HepG2 (cell line): Measurements from ENCODE around the gene SPATA13. TPM values are rescaled to one million over a fixed set of nuclear protein-coding genes. Genes with fewer than 3 reads are reported as not detected.

Source experiments
- FOXA1 ChIP-seq, 2 experiments: fragments of 450-650 bp in 1 of 2; sonication (generic) in 1 of 2; formaldehyde crosslinking in 1 of 2; IDR thresholded peaks; 2 replicates each; pipeline versions ENCODE4 v1.4.0 to v1.6.1; 2016 to 2020; ENCODE audit warnings: missing genetic modification reagents in 1 of 2
- KAT7 ChIP-seq: IDR thresholded peaks from 2 replicates; pipeline ENCODE4 v1.6.1; 2018; ENCODE audit warnings: borderline replicate concordance, missing compliant biosample characterization
- KDM1A ChIP-seq: IDR thresholded peaks from 2 replicates; pipeline ENCODE4 v1.6.1; 2016; ENCODE audit warnings: missing compliant biosample characterization
- MED1 ChIP-seq: sonication (generic); formaldehyde crosslinking; IDR thresholded peaks from 2 replicates; pipeline ENCODE4 v1.4.0; 2020; ENCODE audit warnings: missing genetic modification reagents
- NR2C2 ChIP-seq: sonication (generic); formaldehyde crosslinking; IDR thresholded peaks from 2 replicates; pipeline ENCODE4 v1.4.0; 2020; ENCODE audit warnings: missing genetic modification reagents, mild to moderate bottlenecking, moderate library complexity, borderline replicate concordance
- NR2F1 ChIP-seq, 2 experiments: fragments of 450-650 bp in 1 of 2; formaldehyde crosslinking in 1 of 2; IDR thresholded peaks; 2 replicates each; pipeline versions ENCODE4 v1.5.0 to v1.6.1; 2016 to 2020; ENCODE audit warnings: mild to moderate bottlenecking in 1 of 2, missing compliant biosample characterization in 1 of 2, missing genetic modification reagents in 1 of 2, moderate library complexity in 1 of 2
- PHF20 ChIP-seq: sonication (generic); formaldehyde crosslinking; IDR thresholded peaks from 2 replicates; pipeline ENCODE4 v1.5.0; 2020; ENCODE audit warnings: mild to moderate bottlenecking, missing genetic modification reagents
- POLR2A ChIP-seq, 2 experiments: IDR thresholded peaks; 2 replicates each; pipeline ENCODE4 v1.6.1; 2011; ENCODE audit warnings: low read depth in 2 of 2, low read length in 2 of 2, mild to moderate bottlenecking in 1 of 2, moderate library complexity in 1 of 2; ENCODE audit not compliant: insufficient read depth in 1 of 2
- PTBP1 ChIP-seq: fragments of 200-400 bp; formaldehyde crosslinking; IDR thresholded peaks from 2 replicates; pipeline ENCODE4 v1.6.1; 2018; ENCODE audit warnings: low read length, low read depth; ENCODE audit not compliant: poor library complexity, severe bottlenecking
- SRSF9 ChIP-seq: fragments of 200-400 bp; formaldehyde crosslinking; IDR thresholded peaks from 2 replicates; pipeline ENCODE4 v1.6.1; 2018; ENCODE audit warnings: borderline replicate concordance, mild to moderate bottlenecking, low read depth, low read length; ENCODE audit not compliant: insufficient read depth, poor library complexity, severe bottlenecking
- YEATS2 ChIP-seq: sonication (generic); formaldehyde crosslinking; IDR thresholded peaks from 2 replicates; pipeline ENCODE4 v1.4.0; 2020; ENCODE audit warnings: missing genetic modification reagents, borderline replicate concordance
- ZFYVE20 ChIP-seq: sonication (generic); formaldehyde crosslinking; IDR thresholded peaks from 2 replicates; pipeline ENCODE4 v1.8.0; 2023; ENCODE audit warnings: low read depth, mild to moderate bottlenecking, moderate library complexity, missing genetic modification reagents, borderline replicate concordance
- ZMYM4 ChIP-seq: sonication (generic); formaldehyde crosslinking; IDR thresholded peaks from 2 replicates; pipeline ENCODE4 v1.8.1; 2023; ENCODE audit warnings: mild to moderate bottlenecking, missing genetic modification reagents
- ZNF263 ChIP-seq: sonication (generic); formaldehyde crosslinking; IDR thresholded peaks from 2 replicates; pipeline ENCODE4 v1.4.0; 2020; ENCODE audit warnings: missing genetic modification reagents
- ZNF556 ChIP-seq: sonication (generic); formaldehyde crosslinking; IDR thresholded peaks from 2 replicates; pipeline ENCODE4 v1.4.0; 2020; ENCODE audit warnings: mild to moderate bottlenecking, missing genetic modification reagents, borderline replicate concordance
- ZNF572 ChIP-seq: sonication (generic); formaldehyde crosslinking; IDR thresholded peaks from 2 replicates; pipeline ENCODE4 v1.5.1; 2020; ENCODE audit warnings: mild to moderate bottlenecking, missing genetic modification reagents
- ZNF670 ChIP-seq: sonication (generic); formaldehyde crosslinking; IDR thresholded peaks from 2 replicates; pipeline ENCODE4 v1.8.0; 2022; ENCODE audit warnings: mild to moderate bottlenecking, missing genetic modification reagents, borderline replicate concordance
- ZNF7 ChIP-seq: IDR thresholded peaks from 2 replicates; pipeline ENCODE4 v1.6.1; 2016; ENCODE audit warnings: missing biosample characterization, missing genetic modification reagents
- ZNF713 ChIP-seq: sonication (generic); formaldehyde crosslinking; IDR thresholded peaks from 2 replicates; pipeline ENCODE4 v1.4.0; 2020; ENCODE audit warnings: mild to moderate bottlenecking, missing genetic modification reagents
- ZNF761 ChIP-seq: sonication (generic); formaldehyde crosslinking; conservative IDR thresholded peaks from 2 replicates; pipeline ENCODE4 v1.4.0; 2020; ENCODE audit warnings: mild to moderate bottlenecking, missing genetic modification reagents
- ZNF883 ChIP-seq: sonication (generic); formaldehyde crosslinking; IDR thresholded peaks from 2 replicates; pipeline ENCODE4 v1.5.1; 2020; ENCODE audit warnings: mild to moderate bottlenecking, missing genetic modification reagents; ENCODE audit errors: not compliant biosample characterization
- polyA plus RNA-seq, 8 experiments: library from polyadenylated mRNA; depleted of rRNA in 3 of 8; stranded (reverse) in 7 of 8; unstranded in 1 of 8; fragments of >200 nt; fragmentation: Illumina TruSeq in 4 of 8; extraction: Trizol in 4 of 8; gene quantifications; 2 replicates each; pipeline versions ENCODE4 v1.2.1 to v1.2.3, GENCODE V29; 2011 to 2016; ENCODE audit warnings: low read depth in 4 of 8, missing spikeins in 1 of 8, mixed read lengths in 1 of 8; ENCODE audit not compliant: insufficient read depth in 1 of 8
- total RNA-seq, 5 experiments: library from RNA; depleted of rRNA; stranded (reverse); fragments of >200 nt; fragmentation: Illumina TruSeq; extraction: Trizol; gene quantifications; 2 replicates each; pipeline ENCODE4 v1.2.3, GENCODE V29; 2016; ENCODE audit warnings: low read depth in 1 of 5
- TF ChIP-seq, protein P1 (sequence below): sonication (generic); formaldehyde crosslinking; IDR thresholded peaks from 2 replicates; pipeline ENCODE4 v1.9.0; 2021; ENCODE audit warnings: missing genetic modification reagents, mild to moderate bottlenecking, borderline replicate concordance
- TF ChIP-seq, protein P2 (sequence below): IDR thresholded peaks from 2 replicates; pipeline ENCODE4 v1.6.1; 2012; ENCODE audit warnings: inconsistent platforms
- TF ChIP-seq, protein P3 (sequence below): IDR thresholded peaks from 2 replicates; pipeline ENCODE4 v1.6.1; 2016; ENCODE audit warnings: missing genetic modification reagents, missing compliant biosample characterization
- TF ChIP-seq, protein P4 (sequence below): sonication (generic); formaldehyde crosslinking; IDR thresholded peaks from 2 replicates; pipeline ENCODE4 v1.4.0; 2020; ENCODE audit warnings: mild to moderate bottlenecking, missing genetic modification reagents
- TF ChIP-seq, protein P5 (sequence below): sonication (generic); formaldehyde crosslinking; IDR thresholded peaks from 2 replicates; pipeline ENCODE4 v1.4.0; 2020; ENCODE audit warnings: missing genetic modification reagents

The SPATA13 gene
- total and polyA plus RNA-seq, 2 of the 13 experiments (the other 11 are each of a cell fraction or from before 2014, with no cell fraction given) = 11.3 to 14.2 TPM

DNA sequence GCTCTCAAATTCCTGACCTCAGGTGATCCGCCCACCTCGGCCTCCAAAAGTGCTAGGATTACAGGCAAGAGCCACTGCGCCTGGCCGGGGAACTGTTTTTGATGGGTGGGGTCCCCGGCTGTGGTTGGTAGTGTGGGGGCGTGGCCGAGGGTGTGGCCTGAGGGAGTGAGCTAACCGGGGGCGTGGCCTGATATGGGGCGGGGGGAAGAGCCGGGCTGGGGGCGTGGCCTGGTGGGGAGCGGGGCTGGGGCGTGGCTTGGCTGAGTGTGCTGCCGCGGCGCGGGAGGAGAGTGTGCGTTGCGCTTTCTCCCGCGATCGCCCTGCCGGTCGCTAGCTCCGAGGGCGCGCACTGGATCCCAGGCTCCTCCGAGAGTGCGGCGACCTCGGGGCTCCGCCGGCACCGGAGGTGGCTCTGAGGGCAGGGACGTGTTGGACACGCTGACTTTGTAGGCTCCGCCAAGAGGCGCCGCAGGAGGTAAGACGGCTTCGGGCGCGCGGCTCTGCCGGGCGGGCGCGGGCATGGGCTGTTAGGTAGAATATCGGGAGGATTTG, at the start of gene SPATA13 (continued):
- TF ChIP-seq, protein P1, sequence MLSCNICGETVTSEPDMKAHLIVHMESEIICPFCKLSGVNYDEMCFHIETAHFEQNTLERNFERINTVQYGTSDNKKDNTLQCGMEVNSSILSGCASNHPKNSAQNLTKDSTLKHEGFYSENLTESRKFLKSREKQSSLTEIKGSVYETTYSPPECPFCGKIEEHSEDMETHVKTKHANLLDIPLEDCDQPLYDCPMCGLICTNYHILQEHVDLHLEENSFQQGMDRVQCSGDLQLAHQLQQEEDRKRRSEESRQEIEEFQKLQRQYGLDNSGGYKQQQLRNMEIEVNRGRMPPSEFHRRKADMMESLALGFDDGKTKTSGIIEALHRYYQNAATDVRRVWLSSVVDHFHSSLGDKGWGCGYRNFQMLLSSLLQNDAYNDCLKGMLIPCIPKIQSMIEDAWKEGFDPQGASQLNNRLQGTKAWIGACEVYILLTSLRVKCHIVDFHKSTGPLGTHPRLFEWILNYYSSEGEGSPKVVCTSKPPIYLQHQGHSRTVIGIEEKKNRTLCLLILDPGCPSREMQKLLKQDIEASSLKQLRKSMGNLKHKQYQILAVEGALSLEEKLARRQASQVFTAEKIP (CRISPR knock-in tag) = no peak
- TF ChIP-seq ZNF761 = no peak
- TF ChIP-seq PTBP1 = no peak
- no peak; the same call in 1 of the 2 replicates for TF ChIP-seq KAT7 (CRISPR knock-in tag)
- TF ChIP-seq SRSF9 = no peak
- TF ChIP-seq NR2C2 (CRISPR knock-in tag) = 0 out of 2 replicates have a peak, but pooled peaks have one; percentile 18
- TF ChIP-seq PHF20 = 0 out of 2 replicates have a peak, but pooled peaks have one; percentile 10
- TF ChIP-seq ZNF883 (CRISPR knock-in tag) = peak; percentile 17
- no peak for TF ChIP-seq ZFYVE20 (CRISPR knock-in tag)
- TF ChIP-seq KDM1A (CRISPR knock-in tag) = no peak
- TF ChIP-seq, protein P2, sequence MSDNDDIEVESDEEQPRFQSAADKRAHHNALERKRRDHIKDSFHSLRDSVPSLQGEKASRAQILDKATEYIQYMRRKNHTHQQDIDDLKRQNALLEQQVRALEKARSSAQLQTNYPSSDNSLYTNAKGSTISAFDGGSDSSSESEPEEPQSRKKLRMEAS = peak; percentile 27; the same call in 1 of the 2 replicates
- peak; percentile 78 to 89; a peak in 3 of 4 replicates for TF ChIP-seq POLR2A (IDR thresholded peaks at IDR 0.05; ENCODE audit: insufficient read depth in 1 of 2, low read depth in 2 of 2, low read length in 2 of 2)
- no peak for TF ChIP-seq FOXA1 (IDR thresholded peaks at IDR 0.05)
- no peak for TF ChIP-seq FOXA1 (CRISPR knock-in tag; IDR thresholded peaks at IDR 0.05)
- TF ChIP-seq ZNF670 (CRISPR knock-in tag) = no peak
- no peak for TF ChIP-seq ZNF7 (CRISPR knock-in tag)
- no peak for TF ChIP-seq NR2F1 (CRISPR knock-in tag; IDR thresholded peaks at IDR 0.05)
- TF ChIP-seq, protein P3, sequence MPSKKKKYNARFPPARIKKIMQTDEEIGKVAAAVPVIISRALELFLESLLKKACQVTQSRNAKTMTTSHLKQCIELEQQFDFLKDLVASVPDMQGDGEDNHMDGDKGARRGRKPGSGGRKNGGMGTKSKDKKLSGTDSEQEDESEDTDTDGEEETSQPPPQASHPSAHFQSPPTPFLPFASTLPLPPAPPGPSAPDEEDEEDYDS (CRISPR knock-in tag) = peak; percentile 76; the same call in 1 of the 2 replicates
- TF ChIP-seq ZNF556 (CRISPR knock-in tag) = 0 out of 2 replicates have a peak, but pooled peaks have one; percentile 17
- no peak for TF ChIP-seq ZNF572 (CRISPR knock-in tag)
- no peak for TF ChIP-seq ZNF713 (CRISPR knock-in tag)
- TF ChIP-seq, protein P4, sequence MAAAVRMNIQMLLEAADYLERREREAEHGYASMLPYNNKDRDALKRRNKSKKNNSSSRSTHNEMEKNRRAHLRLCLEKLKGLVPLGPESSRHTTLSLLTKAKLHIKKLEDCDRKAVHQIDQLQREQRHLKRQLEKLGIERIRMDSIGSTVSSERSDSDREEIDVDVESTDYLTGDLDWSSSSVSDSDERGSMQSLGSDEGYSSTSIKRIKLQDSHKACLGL = peak; percentile 62; the same call in 1 of the 2 replicates
- 0 out of 2 replicates have a peak, but pooled peaks have one; percentile 15 for TF ChIP-seq ZMYM4 (CRISPR knock-in tag)
- TF ChIP-seq, protein P5, sequence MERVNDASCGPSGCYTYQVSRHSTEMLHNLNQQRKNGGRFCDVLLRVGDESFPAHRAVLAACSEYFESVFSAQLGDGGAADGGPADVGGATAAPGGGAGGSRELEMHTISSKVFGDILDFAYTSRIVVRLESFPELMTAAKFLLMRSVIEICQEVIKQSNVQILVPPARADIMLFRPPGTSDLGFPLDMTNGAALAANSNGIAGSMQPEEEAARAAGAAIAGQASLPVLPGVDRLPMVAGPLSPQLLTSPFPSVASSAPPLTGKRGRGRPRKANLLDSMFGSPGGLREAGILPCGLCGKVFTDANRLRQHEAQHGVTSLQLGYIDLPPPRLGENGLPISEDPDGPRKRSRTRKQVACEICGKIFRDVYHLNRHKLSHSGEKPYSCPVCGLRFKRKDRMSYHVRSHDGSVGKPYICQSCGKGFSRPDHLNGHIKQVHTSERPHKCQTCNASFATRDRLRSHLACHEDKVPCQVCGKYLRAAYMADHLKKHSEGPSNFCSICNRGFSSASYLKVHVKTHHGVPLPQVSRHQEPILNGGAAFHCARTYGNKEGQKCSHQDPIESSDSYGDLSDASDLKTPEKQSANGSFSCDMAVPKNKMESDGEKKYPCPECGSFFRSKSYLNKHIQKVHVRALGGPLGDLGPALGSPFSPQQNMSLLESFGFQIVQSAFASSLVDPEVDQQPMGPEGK = peak; percentile 56; the same call in 1 of the 2 replicates
- TF ChIP-seq MED1 = 0 out of 2 replicates have a peak, but pooled peaks have one; percentile 39
- peak; percentile 21; the same call in 1 of the 2 replicates for TF ChIP-seq ZNF263 (CRISPR knock-in tag)
- no peak for TF ChIP-seq YEATS2 (CRISPR knock-in tag)
